ENCODE measurements around the gene EVPL. TPM values are rescaled to one million over a fixed set of nuclear protein-coding genes. Genes with fewer than 3 reads are reported as not detected.
"Not testable (repeated sequence)": the region's sequence is repeated elsewhere in the genome, so short reads cannot be mapped to it uniquely, and the experiment has no call there.

EVPL gene
- total RNA-seq, 2 donors from 2014 or later, result 18.8 to 31.1 TPM

DNA sequence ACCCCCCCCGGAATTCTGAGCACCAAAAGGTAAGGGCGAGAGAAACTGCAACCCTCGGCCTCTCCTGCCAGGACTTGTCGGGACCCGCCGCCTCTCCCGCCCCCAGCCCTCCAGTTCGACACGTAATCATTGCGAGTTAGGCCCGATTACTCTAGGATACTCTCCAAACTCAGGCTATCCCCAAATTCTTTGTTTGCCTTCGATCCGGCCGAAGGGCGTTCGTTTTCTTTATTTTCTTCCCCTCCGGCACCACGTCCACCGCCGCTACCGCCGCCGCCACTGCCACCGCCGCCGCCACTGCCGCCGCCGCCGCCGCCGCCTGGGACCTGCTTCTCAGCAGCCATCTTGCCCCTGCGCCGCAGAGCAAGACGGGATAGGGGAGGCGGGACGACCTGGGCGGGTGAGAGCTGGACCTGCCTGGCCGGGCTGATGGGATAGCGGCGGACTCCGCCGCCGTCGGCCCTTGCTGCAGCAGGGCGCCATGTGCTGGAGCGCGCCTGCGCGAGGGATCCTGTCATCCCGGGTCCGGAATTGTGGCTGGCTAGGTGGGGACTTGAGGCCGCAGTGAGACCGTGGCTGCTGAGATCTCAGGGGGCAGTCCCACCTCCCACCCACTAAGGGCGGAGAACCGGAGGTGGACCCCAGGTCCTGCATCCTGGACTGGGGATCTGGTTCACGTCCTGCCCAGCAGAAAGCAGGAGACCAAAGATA lies 45.2 kb upstream of the EVPL start, which contains the start of gene SRP68:
Gene SRP68, minus strand, starts transcription at position 370 of the 711 bp plus-strand sequence. Its CDS starts 26 bp downstream, at position 344.
- TF ChIP-seq, protein P1, sequence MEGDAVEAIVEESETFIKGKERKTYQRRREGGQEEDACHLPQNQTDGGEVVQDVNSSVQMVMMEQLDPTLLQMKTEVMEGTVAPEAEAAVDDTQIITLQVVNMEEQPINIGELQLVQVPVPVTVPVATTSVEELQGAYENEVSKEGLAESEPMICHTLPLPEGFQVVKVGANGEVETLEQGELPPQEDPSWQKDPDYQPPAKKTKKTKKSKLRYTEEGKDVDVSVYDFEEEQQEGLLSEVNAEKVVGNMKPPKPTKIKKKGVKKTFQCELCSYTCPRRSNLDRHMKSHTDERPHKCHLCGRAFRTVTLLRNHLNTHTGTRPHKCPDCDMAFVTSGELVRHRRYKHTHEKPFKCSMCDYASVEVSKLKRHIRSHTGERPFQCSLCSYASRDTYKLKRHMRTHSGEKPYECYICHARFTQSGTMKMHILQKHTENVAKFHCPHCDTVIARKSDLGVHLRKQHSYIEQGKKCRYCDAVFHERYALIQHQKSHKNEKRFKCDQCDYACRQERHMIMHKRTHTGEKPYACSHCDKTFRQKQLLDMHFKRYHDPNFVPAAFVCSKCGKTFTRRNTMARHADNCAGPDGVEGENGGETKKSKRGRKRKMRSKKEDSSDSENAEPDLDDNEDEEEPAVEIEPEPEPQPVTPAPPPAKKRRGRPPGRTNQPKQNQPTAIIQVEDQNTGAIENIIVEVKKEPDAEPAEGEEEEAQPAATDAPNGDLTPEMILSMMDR (IDR thresholded peaks at IDR 0.05), result no peak
- H3K36me3 ChIP-seq, result peaks cover under 1% of the 10 kb centered on the region
- DNase-seq, result peak; percentile 95
- H3K27me3 ChIP-seq, result peaks cover 40% of the 10 kb centered on the region
- peak within 1 kb of the TSS; percentile 74 for H3K4me3 ChIP-seq
- peak within 1 kb of the TSS; percentile 86 to 93 for H3K9ac ChIP-seq (ENCODE audit: low read depth in 2 of 2, low read length in 2 of 2)
- H3K4me1 ChIP-seq, result peaks cover 27% of the 10 kb centered on the region
- H3K27ac ChIP-seq, result peak within 1 kb of the TSS; percentile 29
- H3K9me3 ChIP-seq, result no peaks in the 10 kb centered on the region
- intact Hi-C loops (cut with DNase I), result loop anchor here (10.0 kb wide), 1 partner anchor 58 kb away; no protein-coding TSS in a partner anchor

DNA sequence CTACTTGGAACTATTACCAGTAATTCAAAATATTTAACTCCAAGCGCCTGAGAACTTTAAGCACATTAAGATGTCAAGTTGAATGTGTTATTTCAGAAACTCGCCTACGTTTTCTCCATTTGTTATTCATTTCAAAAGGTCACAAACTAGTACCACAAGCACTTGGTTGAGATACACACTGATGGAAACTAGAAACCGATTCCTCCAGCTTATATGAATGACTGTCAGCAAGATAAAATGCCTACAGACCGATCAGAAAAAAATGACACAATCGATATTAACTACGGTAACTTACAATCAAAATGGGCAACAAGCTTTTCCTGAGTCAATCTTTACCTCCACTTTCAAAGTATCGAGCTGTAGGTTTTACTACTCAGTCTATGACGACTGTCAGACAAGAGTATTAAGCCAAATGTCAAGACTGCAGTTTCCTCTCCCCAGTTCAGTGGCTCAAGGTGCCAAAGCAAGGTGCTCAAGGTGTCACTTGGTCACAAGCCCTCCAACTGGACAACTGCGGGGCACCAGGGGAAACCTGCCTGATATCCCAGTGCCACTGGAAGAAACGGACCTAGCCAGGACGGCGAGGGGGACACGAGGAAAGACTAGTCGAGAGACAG lies 44.5 kb upstream of the EVPL start:
- H3K4me1 ChIP-seq, result peaks cover 22% of the 10 kb centered on the region
- intact Hi-C loops (cut with DNase I), result loop anchor here (10.0 kb wide), 1 partner anchor 57 kb away; no protein-coding TSS in a partner anchor
- TF ChIP-seq, protein P1 (IDR thresholded peaks at IDR 0.05), result no peak

DNA sequence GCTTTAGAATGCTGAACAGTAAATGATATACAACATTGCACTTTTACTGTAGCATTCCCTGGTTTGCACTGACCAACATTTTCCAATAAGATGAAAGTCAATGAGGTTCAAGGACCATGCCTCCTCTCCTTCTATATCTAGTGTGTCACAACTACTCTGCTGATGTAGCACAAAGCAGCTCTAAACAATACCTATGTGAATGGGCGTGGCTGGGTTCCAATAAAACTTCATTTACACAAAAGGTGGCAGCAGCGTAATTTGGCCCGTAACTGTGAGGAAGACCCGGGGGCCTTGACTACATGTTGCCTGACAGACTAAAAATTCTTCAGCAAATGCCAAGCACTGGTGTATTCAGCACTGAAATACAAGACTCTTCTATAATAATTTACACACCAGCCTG lies 38.7 kb upstream of the EVPL start:
- no peaks in the 10 kb centered on the region for H3K27me3 ChIP-seq
- no peak overlapping the region for H3K4me3 ChIP-seq
- no peaks in the 10 kb centered on the region for H3K4me1 ChIP-seq
- peaks cover 33% of the 10 kb centered on the region for H3K36me3 ChIP-seq
- no peaks in the 10 kb centered on the region for H3K9me3 ChIP-seq
- H3K27ac ChIP-seq, result no peak overlapping the region
- DNase-seq, result peak; percentile 45
- TF ChIP-seq, protein P1 (IDR thresholded peaks at IDR 0.05), result no peak
- intact Hi-C loops (cut with DNase I), result no loop called here
- no peak overlapping the region for H3K9ac ChIP-seq (ENCODE audit: low read depth in 2 of 2, low read length in 2 of 2)

More for the DNA sequence above, 44.5 kb upstream of the EVPL start:
- peak overlapping the region; percentile 74 for H3K4me3 ChIP-seq
- no peaks in the 10 kb centered on the region for H3K9me3 ChIP-seq
- peak overlapping the region; percentile 86 to 89 for H3K9ac ChIP-seq (ENCODE audit: low read depth in 2 of 2, low read length in 2 of 2)
- H3K27ac ChIP-seq, result peak overlapping the region; percentile 29
- H3K27me3 ChIP-seq, result peaks cover 33% of the 10 kb centered on the region
- peak; percentile 41 for DNase-seq
- H3K36me3 ChIP-seq, result peaks cover 6% of the 10 kb centered on the region

DNA sequence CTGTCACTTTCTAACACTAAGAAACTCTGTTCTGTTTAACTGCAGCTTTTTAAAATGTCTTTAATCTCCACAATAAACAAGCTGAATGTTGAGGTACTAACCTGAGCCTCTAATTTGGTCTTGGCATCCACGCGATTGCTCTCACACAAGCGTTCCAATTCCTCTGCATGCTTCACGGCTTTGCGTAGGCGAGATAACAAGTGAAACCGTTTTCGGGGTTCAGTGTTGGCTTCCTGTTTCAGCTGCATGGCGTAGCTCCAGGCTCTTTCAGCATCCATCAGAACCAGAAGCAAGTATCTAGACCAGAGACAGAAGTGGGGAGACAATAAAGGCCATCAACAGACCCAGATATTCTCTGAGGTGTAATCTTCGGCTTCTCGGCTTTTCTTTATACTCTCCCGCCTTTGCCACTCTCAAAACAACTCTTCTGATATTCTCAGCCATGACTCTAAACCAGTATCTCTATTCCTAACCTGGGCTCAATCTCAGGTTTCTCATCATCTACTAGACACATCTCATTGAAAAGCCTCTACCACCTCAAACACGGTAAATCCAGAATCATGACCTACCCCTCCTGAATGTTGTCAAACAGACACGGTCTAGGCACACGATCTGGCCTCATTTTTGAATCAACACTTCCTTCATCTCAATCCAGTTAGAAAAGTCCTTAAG lies 36.9 kb upstream of the EVPL start:
- H3K36me3 ChIP-seq, result peaks cover 33% of the 10 kb centered on the region
- no peaks in the 10 kb centered on the region for H3K9me3 ChIP-seq
- no peak overlapping the region for H3K4me3 ChIP-seq
- H3K27ac ChIP-seq, result no peak overlapping the region
- H3K4me1 ChIP-seq, result no peaks in the 10 kb centered on the region
- TF ChIP-seq, protein P1 (IDR thresholded peaks at IDR 0.05), result no peak
- no peak overlapping the region for H3K9ac ChIP-seq (ENCODE audit: low read depth in 2 of 2, low read length in 2 of 2)
- no peak for DNase-seq
- H3K27me3 ChIP-seq, result no peaks in the 10 kb centered on the region
- intact Hi-C loops (cut with DNase I), result no loop called here

DNA sequence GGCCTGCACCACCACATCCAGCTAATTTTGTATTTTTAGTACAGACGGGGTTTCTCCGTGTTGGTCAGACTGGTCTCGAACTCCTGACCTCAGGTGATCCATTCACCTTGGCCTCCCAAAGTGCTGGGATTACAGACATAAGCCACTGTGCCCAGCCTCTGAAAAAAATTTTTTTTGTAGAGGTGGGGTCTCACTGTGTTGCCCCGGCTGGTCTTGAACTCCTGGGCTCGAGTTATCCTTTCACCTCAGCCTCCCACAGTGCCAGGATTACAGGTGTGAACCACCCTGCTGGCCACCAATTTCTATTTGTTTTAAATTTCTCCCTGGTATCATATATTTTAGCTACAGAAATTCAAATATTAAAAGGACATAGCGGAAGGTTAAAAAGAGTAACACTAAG lies 31.2 kb upstream of the EVPL start:
- H3K27me3 ChIP-seq; H3K9ac ChIP-seq (ENCODE audit: low read depth in 2 of 2, low read length in 2 of 2); H3K27ac ChIP-seq; DNase-seq; H3K4me1 ChIP-seq; H3K4me3 ChIP-seq; H3K9me3 ChIP-seq; intact Hi-C loops (cut with DNase I): not testable (repeated sequence)
- H3K36me3 ChIP-seq, result peaks cover 23% of the 10 kb centered on the region
